GM19240 (cell line): ENCODE measurements around the gene TRIM42.
A peak's percentile ranks its signal among the peaks of the same experiment; 100 is the strongest.

Experiments
- DNase-seq: peaks from one replicate; pipeline ENCODE4 v3.0.0; 2011; ENCODE audit warnings: low spot score; ENCODE audit not compliant: insufficient read length

Gene TRIM42

DNA sequence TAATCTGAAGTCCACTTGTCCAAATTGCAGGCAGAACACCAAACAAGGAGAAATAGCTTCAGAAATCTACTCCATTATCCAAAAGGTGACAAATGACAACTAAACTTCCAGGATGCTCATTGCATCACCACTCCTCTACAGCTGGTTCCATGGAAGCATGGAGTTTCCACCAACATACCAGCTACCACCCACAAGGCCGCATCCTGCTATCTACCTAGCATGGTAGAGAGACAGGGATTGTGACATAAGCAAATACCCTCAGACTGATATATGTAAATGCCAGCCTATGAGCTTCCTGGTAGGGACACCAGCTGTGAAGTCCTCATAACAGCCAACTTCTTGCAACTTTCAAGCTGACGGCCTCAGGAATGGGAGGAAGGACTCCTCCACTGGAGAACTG lies at the start of gene TRIM42:
TSS of gene TRIM42 (plus strand) at position 301 of the 400 bp plus-strand sequence. CDS start 166 bp downstream, outside the sequence.
- DNase-seq, result no peak

- DNase-seq, result no peak
Measured at GRCh38 chr3:140628606-140629005, 49.3 kb upstream of the TRIM42 start.

GRCh38 chr3:140629357-140630137 lies 48.3 kb upstream of the TRIM42 start:
- no peak for DNase-seq

GRCh38 chr3:140630366-140630765 lies 47.5 kb upstream of the TRIM42 start:
- no peak for DNase-seq

DNA sequence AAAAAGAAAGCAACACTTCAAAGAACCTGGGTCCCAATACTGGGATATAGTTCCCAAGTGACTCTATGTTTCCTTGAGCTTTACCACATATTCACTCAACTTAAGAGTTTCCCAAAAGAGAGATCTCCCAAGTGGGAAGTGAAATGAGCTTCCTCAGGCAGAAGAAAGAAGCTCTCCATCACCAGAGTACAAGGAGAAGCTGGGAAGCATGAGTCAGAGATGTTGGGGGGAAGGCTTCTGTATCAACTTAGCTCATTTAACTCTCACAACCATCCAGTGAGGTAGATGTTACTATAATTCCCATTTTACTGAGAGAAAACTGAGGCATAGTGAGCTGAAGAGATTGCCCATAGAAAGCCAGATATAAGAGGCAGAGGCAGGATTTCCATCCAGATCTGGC lies 47.0 kb upstream of the TRIM42 start:
- DNase-seq, result no peak

DNA sequence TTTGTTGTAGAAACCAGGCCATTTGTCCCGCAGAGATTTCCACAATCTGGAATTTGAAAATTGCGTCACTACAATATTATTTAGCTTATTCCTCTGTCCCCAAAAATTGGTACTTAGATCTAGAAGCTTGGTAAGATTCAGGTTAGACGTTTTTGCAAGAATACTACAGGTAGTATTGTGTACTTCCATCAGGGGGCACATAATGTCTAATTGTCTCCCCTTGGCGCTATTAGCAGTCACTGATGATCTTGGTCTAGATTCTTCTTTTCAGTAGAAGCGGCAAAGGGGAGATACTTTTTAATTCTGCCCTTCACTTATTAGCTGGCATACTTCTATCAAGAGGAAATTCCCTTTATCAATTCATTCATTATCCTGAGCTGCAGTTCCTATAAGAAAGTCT lies 42.6 kb upstream of the TRIM42 start:
- no peak for DNase-seq

DNA sequence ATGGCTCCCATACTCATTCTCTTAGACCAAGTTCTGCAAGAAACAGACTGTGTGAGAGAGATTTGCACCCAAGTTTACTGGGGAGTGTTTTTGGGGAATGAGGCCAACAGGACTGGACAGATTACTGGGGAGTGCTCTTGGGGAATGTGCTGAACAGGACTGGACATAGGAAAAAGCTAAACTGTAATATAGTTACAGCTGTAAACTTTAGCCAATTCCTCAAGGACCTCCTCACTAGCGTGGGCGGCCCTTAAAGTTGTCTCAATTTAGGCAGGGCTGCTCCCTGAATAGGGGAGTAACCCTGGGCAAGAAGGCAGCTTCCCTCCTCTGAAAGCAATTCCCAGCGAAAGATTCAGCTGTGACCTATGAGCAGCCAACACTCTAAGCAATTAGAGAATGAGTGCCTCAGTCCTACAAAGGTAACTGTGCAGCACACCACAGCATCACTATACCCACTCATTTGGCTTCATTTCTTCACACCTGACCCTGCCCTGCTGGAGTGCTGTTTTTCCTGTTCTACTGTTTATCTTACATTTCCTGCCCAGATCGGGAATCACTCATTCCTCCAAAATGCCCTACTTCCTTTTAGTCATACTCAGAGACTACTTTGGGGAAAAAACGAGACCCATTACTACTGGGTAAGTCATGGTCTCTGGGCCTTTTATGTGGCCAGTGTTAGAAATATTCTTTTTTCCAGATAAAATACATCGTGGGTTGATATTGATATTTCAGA lies 41.3 kb upstream of the TRIM42 start:
- DNase-seq, result no peak

- no peak for DNase-seq
Measured at GRCh38 chr3:140651287-140651686, 26.6 kb upstream of the TRIM42 start.

DNA sequence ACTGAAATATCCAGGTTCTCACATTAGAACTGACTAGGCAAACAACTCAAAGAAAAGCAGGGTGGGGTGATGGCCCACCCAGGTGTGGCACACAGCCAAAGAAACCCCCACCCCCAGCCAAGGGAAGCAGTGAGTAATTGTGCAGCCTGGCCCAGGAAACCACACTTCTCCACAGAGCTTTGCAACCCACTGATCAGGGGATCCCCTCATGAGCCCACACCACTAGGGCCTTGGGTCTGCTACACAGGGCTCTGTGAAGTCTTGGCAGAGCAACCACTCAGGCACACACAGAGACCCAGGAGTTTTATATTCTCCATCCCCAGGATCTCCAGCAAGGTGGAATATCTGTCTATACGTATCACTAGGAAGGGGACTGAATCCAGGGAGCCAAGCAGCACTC lies 22.2 kb upstream of the TRIM42 start:
- DNase-seq, result no peak

DNA sequence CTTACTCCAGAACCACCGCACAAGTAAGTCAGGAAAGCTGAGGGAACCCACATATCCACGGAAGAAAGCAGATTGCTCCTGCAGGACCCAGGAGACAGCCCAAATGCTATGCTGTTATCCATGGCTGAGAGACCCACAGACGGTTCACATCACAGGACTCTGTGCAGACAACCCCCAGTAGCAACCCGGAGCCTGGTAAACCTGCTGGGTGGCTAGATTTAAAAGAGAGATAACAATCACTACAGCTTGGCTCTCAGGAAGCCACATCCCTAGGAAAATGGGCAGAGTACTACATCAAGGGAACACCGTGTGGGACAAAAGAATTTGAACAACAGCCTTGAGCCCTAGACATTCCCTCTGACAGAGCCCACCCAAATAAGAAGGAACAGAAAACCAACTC lies 13.8 kb upstream of the TRIM42 start:
- no peak for DNase-seq

- DNase-seq, result no peak
Measured at GRCh38 chr3:140682586-140682985, 4.7 kb downstream of the TRIM42 start.

- DNase-seq, result peak; percentile 4
Measured at GRCh38 chr3:140686128-140686527, 8.3 kb downstream of the TRIM42 start.

GRCh38 chr3:140686948-140687347 lies 9.1 kb downstream of the TRIM42 start:
- no peak for DNase-seq

GRCh38 chr3:140695361-140696061 lies 17.6 kb downstream of the TRIM42 start:
- no peak for DNase-seq

DNA sequence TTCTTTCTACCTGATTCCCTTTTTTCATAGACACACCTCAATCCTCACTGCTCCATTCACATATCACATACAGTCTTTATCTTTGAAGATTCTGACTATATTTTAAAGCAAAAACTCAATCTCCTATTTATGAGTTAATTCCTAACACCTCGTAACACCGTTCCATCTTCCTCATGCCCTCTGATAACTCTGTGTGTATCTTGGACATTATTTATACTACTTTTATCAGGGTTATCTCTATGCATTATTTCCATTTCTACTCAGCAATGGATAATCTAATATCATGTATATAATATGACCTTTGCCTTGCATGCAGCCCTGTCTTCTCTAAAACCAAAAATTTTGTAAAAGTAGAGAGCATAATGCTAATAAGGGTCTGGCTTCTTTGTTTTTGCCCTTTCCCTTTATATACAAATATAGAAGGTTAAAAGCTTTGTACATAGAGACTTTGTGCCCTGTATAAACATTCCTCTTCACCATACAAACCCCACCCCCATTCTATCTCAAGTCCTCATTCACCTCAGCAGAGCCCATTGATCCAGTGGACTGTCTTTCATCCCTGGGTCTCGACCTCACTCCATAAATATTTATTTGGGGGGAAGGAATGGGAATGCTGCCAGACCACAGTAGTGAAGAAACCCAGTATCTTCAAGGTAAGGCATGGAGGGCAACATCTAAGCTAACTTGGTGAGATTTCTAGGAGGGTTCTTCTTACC lies 21.8 kb downstream of the TRIM42 start:
- DNase-seq, result no peak

- no peak for DNase-seq
Measured at GRCh38 chr3:140702281-140702680, 24.4 kb downstream of the TRIM42 start.

GRCh38 chr3:140703496-140703895 lies 25.6 kb downstream of the TRIM42 start:
- DNase-seq, result no peak

DNA sequence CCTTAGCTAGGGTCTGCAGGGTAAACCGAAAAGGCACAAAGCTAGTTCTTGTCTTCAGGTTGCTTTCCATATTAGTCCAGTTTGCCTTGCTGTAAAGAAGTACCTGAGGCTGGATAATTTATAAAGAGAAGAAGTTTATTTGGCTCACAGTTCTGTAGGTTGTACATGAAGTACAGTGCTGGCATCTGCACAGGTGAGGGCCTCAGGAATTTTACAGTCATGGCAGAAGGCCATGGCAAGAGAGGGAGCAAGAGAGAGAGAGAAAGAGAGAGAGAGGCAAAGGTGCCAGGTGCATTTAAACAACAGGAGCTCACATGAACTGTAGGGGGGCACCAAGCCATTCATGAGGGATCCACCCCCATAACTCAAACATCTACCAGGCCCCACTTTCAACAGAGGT lies 26.9 kb downstream of the TRIM42 start:
- DNase-seq, result no peak

DNA sequence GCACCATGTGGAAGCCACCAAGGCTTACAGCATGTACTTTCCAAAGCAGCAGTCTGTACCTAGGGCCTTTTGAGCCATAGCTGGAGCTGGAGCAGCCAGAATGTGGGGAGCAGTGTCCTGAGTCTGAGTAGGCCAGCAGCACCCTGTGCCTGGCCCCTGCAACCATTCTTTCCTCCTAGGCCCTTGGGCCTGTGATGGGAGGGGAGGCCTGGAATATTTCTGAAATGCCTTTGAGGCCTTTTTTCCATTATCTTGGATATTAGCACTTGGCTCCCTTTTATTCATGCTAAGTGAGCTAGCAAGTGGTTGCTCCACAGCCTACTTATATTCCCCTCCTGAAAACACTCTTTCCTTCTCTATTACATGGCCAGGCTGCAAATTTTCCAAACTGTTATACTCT lies 28.1 kb downstream of the TRIM42 start:
- no peak for DNase-seq

DNA sequence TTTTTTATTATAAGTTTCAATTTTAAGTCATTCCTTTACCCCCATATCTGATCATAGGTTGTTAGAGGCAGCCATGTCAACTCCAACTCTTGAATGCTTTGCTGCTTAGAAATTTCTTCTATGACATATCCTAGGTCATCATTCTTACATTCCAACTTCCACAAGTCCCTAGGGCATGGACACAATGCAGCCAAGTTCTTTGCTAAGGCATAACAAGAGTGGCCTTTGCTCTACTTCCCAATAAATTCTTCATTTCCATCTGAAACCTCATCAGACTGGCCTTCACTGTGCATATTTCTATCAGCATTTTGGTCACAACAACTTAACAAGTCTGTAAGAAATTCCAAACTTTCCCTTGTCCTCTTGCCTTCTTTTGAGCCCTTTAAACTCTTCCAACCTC lies 28.5 kb downstream of the TRIM42 start:
- no peak for DNase-seq

- DNase-seq, result no peak
Measured at GRCh38 chr3:140708815-140709214, 31.0 kb downstream of the TRIM42 start.

DNA sequence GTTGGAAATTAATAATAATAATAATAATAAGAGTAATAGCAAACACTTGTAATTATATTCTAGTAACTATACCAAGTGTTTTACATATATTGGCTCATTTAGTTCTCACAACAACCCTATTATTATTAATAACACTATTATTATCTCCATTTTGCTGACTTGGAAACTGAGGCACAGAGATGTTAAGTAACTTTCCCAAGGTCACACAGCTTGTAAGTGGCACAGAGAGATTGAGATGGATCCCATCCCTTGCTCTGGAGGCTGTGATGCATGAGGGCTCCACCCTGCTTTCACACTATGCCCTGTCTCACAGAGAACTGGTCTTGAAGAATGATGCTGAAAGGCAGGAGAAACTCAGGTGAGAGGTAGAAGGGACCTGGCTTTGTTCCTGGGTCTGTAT lies 31.9 kb downstream of the TRIM42 start:
- no peak for DNase-seq
